ENCODE measurements around the gene ZC3H4.

Gene ZC3H4

GRCh38 chr19:47112997-47113849, at the start of gene ZC3H4:
Gene ZC3H4 (minus strand): TSS chr19:47113776. CDS start chr19:47112584, 1,192 bp downstream.
- peak; percentile 97 for DNase-seq (ENCODE audit: low spot score)

GRCh38 chr19:47161876-47162489, 48.4 kb upstream of the ZC3H4 start:
- DNase-seq (ENCODE audit: low spot score) = peak; percentile 66

- peak; percentile 55 for DNase-seq (ENCODE audit: low spot score)
These were observed 45.4 kb upstream of the ZC3H4 start for GRCh38 chr19:47158879-47159503.

- DNase-seq (ENCODE audit: low spot score) = no peak
These were observed 44.8 kb upstream of the ZC3H4 start for GRCh38 chr19:47158367-47158791.

GRCh38 chr19:47157431-47158321, 44.1 kb upstream of the ZC3H4 start:
- peak; percentile 44 for DNase-seq (ENCODE audit: low spot score)

- no peak for DNase-seq (ENCODE audit: low spot score)
These were observed 43.4 kb upstream of the ZC3H4 start for GRCh38 chr19:47156861-47157430.

- DNase-seq (ENCODE audit: low spot score) = peak; percentile 34
These were observed 41.6 kb upstream of the ZC3H4 start for GRCh38 chr19:47155148-47155547.

- DNase-seq (ENCODE audit: low spot score) = no peak
These were observed 39.7 kb upstream of the ZC3H4 start for GRCh38 chr19:47153266-47153665.

- no peak for DNase-seq (ENCODE audit: low spot score)
These were observed 39.1 kb upstream of the ZC3H4 start for GRCh38 chr19:47152632-47153031.

- no peak for DNase-seq (ENCODE audit: low spot score)
These were observed 38.6 kb upstream of the ZC3H4 start for GRCh38 chr19:47152205-47152604.

- DNase-seq (ENCODE audit: low spot score) = no peak
These were observed 38.1 kb upstream of the ZC3H4 start for GRCh38 chr19:47151627-47152026.

- DNase-seq (ENCODE audit: low spot score) = no peak
These were observed 33.3 kb upstream of the ZC3H4 start for GRCh38 chr19:47146920-47147319.

- no peak for DNase-seq (ENCODE audit: low spot score)
These were observed 32.3 kb upstream of the ZC3H4 start for GRCh38 chr19:47145639-47146486.

GRCh38 chr19:47144630-47145029, 31.1 kb upstream of the ZC3H4 start:
- DNase-seq (ENCODE audit: low spot score) = no peak

GRCh38 chr19:47143322-47144073, 29.9 kb upstream of the ZC3H4 start:
- DNase-seq (ENCODE audit: low spot score) = no peak

GRCh38 chr19:47142779-47143178, 29.2 kb upstream of the ZC3H4 start:
- peak; percentile 24 for DNase-seq (ENCODE audit: low spot score)

GRCh38 chr19:47141695-47142094, 28.1 kb upstream of the ZC3H4 start:
- no peak for DNase-seq (ENCODE audit: low spot score)

- DNase-seq (ENCODE audit: low spot score) = peak; percentile 61
These were observed 27.7 kb upstream of the ZC3H4 start for GRCh38 chr19:47141252-47141651.

- no peak for DNase-seq (ENCODE audit: low spot score)
These were observed 21.6 kb upstream of the ZC3H4 start for GRCh38 chr19:47135156-47135555.

- DNase-seq (ENCODE audit: low spot score) = no peak
These were observed 21.0 kb upstream of the ZC3H4 start for GRCh38 chr19:47134545-47134944.

Measured in GM03348 (cell line).